Hematopoietic multipotent progenitor cell treated with erythropoietin and hydrocortisone succinate and interleukin-3 and kit ligand, for 17 days (in vitro differentiated cells): ENCODE measurements around the gene COQ2.
"Not testable (repeated sequence)": the region's sequence is repeated elsewhere in the genome, so short reads cannot be mapped to it uniquely, and the experiment has no call there.

Source experiments
- DNase-seq: peaks from one replicate; pipeline ENCODE4 v3.0.0-alpha.2; 2015; ENCODE audit warnings: low spot score

Gene COQ2

GRCh38 chr4:83247415-83248357 is 36.9 kb downstream of the COQ2 start:
- no peak for DNase-seq

GRCh38 chr4:83241132-83241531 is 43.5 kb downstream of the COQ2 start:
- no peak for DNase-seq

- DNase-seq = no peak
These were observed 44.2 kb downstream of the COQ2 start for GRCh38 chr4:83240379-83240875.

GRCh38 chr4:83238393-83239248 is 46.0 kb downstream of the COQ2 start:
- peak; percentile 42 for DNase-seq

- DNase-seq = no peak
These were observed 47.0 kb downstream of the COQ2 start for GRCh38 chr4:83237591-83237990.

- not testable (repeated sequence) for DNase-seq
These were observed 48.9 kb downstream of the COQ2 start for GRCh38 chr4:83235645-83236133.

GRCh38 chr4:83234902-83235644 is 49.5 kb downstream of the COQ2 start:
- DNase-seq = no peak

GRCh38 chr4:83234387-83234786 is 50.2 kb downstream of the COQ2 start:
- DNase-seq = not testable (repeated sequence)

- DNase-seq = no peak
These were observed 52.5 kb downstream of the COQ2 start for GRCh38 chr4:83232082-83232481.

GRCh38 chr4:83231620-83232076 is 53.0 kb downstream of the COQ2 start:
- no peak for DNase-seq

GRCh38 chr4:83230928-83231327 is 53.7 kb downstream of the COQ2 start:
- no peak for DNase-seq

- no peak for DNase-seq
These were observed 54.8 kb downstream of the COQ2 start for GRCh38 chr4:83229791-83230190.

- DNase-seq = no peak
These were observed 56.4 kb downstream of the COQ2 start for GRCh38 chr4:83228231-83228630.

- DNase-seq = no peak
These were observed 59.9 kb downstream of the COQ2 start for GRCh38 chr4:83224502-83225197.

- DNase-seq = no peak
These were observed 60.8 kb downstream of the COQ2 start for GRCh38 chr4:83223781-83224180.

GRCh38 chr4:83221897-83222441 is 62.6 kb downstream of the COQ2 start:
- no peak for DNase-seq

- no peak for DNase-seq
These were observed 65.0 kb downstream of the COQ2 start for GRCh38 chr4:83219344-83220331.

- no peak for DNase-seq
These were observed 66.7 kb downstream of the COQ2 start for GRCh38 chr4:83217721-83218522.
